H1 (cell line): ENCODE results near the gene KRT35. TPM values are rescaled to one million over a fixed set of nuclear protein-coding genes. Genes with fewer than 3 reads are reported as not detected.

Experiments
- CTCF ChIA-PET: fragments of 300-600 bp; sonication (Branson Sonifier 250); formaldehyde crosslinking; loops from one replicate; lab custom pipeline; 2021; ENCODE audit not compliant: partially characterized antibody; lab: Charles Lee
- POLR2A ChIA-PET: fragments of 300-600 bp; sonication (Branson Sonifier 250); formaldehyde crosslinking; loops from one replicate; lab custom pipeline; 2021; ENCODE audit warnings: inconsistent platforms; ENCODE audit not compliant: partially characterized antibody; lab: Charles Lee
- DNase-seq, 2 experiments: peaks; one replicate each; pipeline versions ENCODE4 v3.0.0 to v3.0.0-alpha.2; 2010 to 2022; ENCODE audit warnings: low spot score in 2 of 2, low read depth in 1 of 2, mixed read lengths in 1 of 2
- FAIRE-seq: peaks from 2 replicates; lab custom pipeline; 2011; peaks lifted over from hg19 to GRCh38; lab: Jason Lieb, UNC
- H2AFZ ChIP-seq: 2 replicates; pipeline ENCODE4 v1.8.1; 2012; ENCODE audit warnings: low read length, inconsistent platforms
- H2AK5ac ChIP-seq: 2 replicates; pipeline ENCODE4 v1.6.1; 2013; ENCODE audit warnings: low read depth, low read length
- H2BK120ac ChIP-seq: replicated peaks from 2 replicates; pipeline ENCODE3; 2013; ENCODE audit warnings: low read depth, low read length, inconsistent platforms
- H2BK12ac ChIP-seq: 2 replicates; pipeline ENCODE4 v1.6.1; 2013; ENCODE audit warnings: low read depth, low read length
- H2BK15ac ChIP-seq: 2 replicates; pipeline ENCODE4 v1.6.1; 2013; ENCODE audit warnings: low read length
- H2BK20ac ChIP-seq: 2 replicates; pipeline ENCODE4 v1.6.1; 2013; ENCODE audit warnings: low read length
- H2BK5ac ChIP-seq: 2 replicates; pipeline ENCODE4 v1.6.1; 2013; ENCODE audit warnings: low read depth, low read length
- H3K14ac ChIP-seq: 2 replicates; pipeline ENCODE4 v1.6.1; 2013; ENCODE audit warnings: inconsistent platforms; ENCODE audit not compliant: insufficient read length
- H3K18ac ChIP-seq: 2 replicates; pipeline ENCODE4 v1.6.1; 2013; ENCODE audit warnings: low read length; ENCODE audit errors: extremely low read depth
- H3K23ac ChIP-seq: 2 replicates; pipeline ENCODE4 v1.6.1; 2013; ENCODE audit warnings: inconsistent platforms; ENCODE audit not compliant: insufficient read length
- H3K23me2 ChIP-seq: 2 replicates; pipeline ENCODE4 v1.6.1; 2013; ENCODE audit warnings: low read depth, low read length
- H3K27ac ChIP-seq: 2 replicates; pipeline ENCODE4 v1.6.1; 2011; ENCODE audit warnings: low read depth, low read length, inconsistent platforms
- H3K27me3 ChIP-seq, 4 experiments: replicated peaks in 1 of 4; 1 replicate in 1 of 4; 2 replicates in 3 of 4; pipeline versions ENCODE4 v1.6.1 to v1.8.1; 2011 to 2013; ENCODE audit warnings: low read length in 3 of 4, mild to moderate bottlenecking in 3 of 4, inconsistent platforms in 2 of 4, mixed read lengths in 2 of 4, moderate library complexity in 1 of 4; ENCODE audit not compliant: control insufficient read depth in 3 of 4, insufficient read depth in 3 of 4; ENCODE audit errors: extremely low read depth in 1 of 4
- H3K36me3 ChIP-seq, 4 experiments: 2 replicates each; pipeline versions ENCODE4 v1.6.1 to v1.8.1; 2011 to 2013; ENCODE audit warnings: mild to moderate bottlenecking in 4 of 4, low read length in 3 of 4, moderate library complexity in 2 of 4, control low read depth in 1 of 4, inconsistent platforms in 1 of 4; ENCODE audit not compliant: insufficient read depth in 4 of 4, control insufficient read depth in 2 of 4
- H3K4ac ChIP-seq: replicated peaks from 2 replicates; pipeline ENCODE3; 2013; ENCODE audit warnings: low read length, low read depth, mixed read lengths, inconsistent platforms; ENCODE audit not compliant: insufficient read length
- H3K4me1 ChIP-seq, 4 experiments: replicated peaks in 1 of 4; 1 replicate in 1 of 4; 2 replicates in 3 of 4; pipeline versions ENCODE4 v1.6.1 to v1.8.1; 2011 to 2013; ENCODE audit warnings: low read length in 3 of 4, inconsistent platforms in 2 of 4, mixed read lengths in 1 of 4; ENCODE audit not compliant: insufficient read depth in 4 of 4, control insufficient read depth in 3 of 4
- H3K4me2 ChIP-seq, 2 experiments: 2 replicates each; pipeline versions ENCODE4 v1.6.1 to v1.8.1; 2011 to 2013; ENCODE audit warnings: low read depth in 2 of 2, low read length in 2 of 2, control low read depth in 1 of 2, inconsistent platforms in 1 of 2, mild to moderate bottlenecking in 1 of 2; ENCODE audit not compliant: insufficient read depth in 1 of 2
- H3K4me3 ChIP-seq, 4 experiments: fragments of 200-600, 300-600 bp in 1 of 4; sonication (generic), shearing (Covaris generic), sonication (Bioruptor Twin) in 1 of 4; 2 replicates each; pipeline versions ENCODE4 v1.5.1 to v1.8.1; 2011 to 2016; ENCODE audit warnings: low read length in 4 of 4, low read depth in 3 of 4, control low read depth in 2 of 4, inconsistent platforms in 2 of 4, mild to moderate bottlenecking in 2 of 4, mixed read lengths in 1 of 4, moderate library complexity in 1 of 4; ENCODE audit not compliant: insufficient read depth in 2 of 4; ENCODE audit errors: extremely low read depth in 1 of 4
- H3K56ac ChIP-seq: replicated peaks from 2 replicates; pipeline ENCODE3; 2013; ENCODE audit warnings: low read depth, mild to moderate bottlenecking, mixed read lengths, low read length, inconsistent platforms; ENCODE audit not compliant: insufficient read length
- H3K79me1 ChIP-seq: 2 replicates; pipeline ENCODE4 v1.6.1; 2013; ENCODE audit warnings: low read depth, low read length, control low read depth
- H3K79me2 ChIP-seq, 2 experiments: 2 replicates each; pipeline versions ENCODE4 v1.6.1 to v1.8.1; 2012 to 2013; ENCODE audit warnings: low read length in 2 of 2, mild to moderate bottlenecking in 2 of 2, inconsistent platforms in 1 of 2; ENCODE audit not compliant: insufficient read depth in 2 of 2, control insufficient read depth in 1 of 2
- H3K9ac ChIP-seq, 4 experiments: replicated peaks in 1 of 4; 1 replicate in 1 of 4; 2 replicates in 3 of 4; pipeline versions ENCODE4 v1.6.1 to v1.8.1; 2011 to 2013; ENCODE audit warnings: low read depth in 3 of 4, low read length in 3 of 4, control low read depth in 2 of 4, mild to moderate bottlenecking in 2 of 4, moderate library complexity in 2 of 4, inconsistent platforms in 1 of 4; ENCODE audit errors: extremely low read depth in 1 of 4
- H3K9me3 ChIP-seq, 2 experiments: 2 replicates each; pipeline versions ENCODE4 v1.6.1 to v1.8.1; 2012 to 2013; ENCODE audit warnings: mild to moderate bottlenecking in 2 of 2, moderate library complexity in 2 of 2, control low read depth in 1 of 2, inconsistent platforms in 1 of 2, low read depth in 1 of 2, low read length in 1 of 2, mixed read lengths in 1 of 2; ENCODE audit not compliant: insufficient read depth in 2 of 2
- H4K20me1 ChIP-seq, 2 experiments: replicated peaks in 1 of 2; 2 replicates each; pipeline versions ENCODE3 to v1.8.1; 2011 to 2013; ENCODE audit warnings: inconsistent platforms in 2 of 2, low read length in 2 of 2, mild to moderate bottlenecking in 1 of 2; ENCODE audit not compliant: insufficient read depth in 2 of 2, control insufficient read depth in 1 of 2
- H4K5ac ChIP-seq: 2 replicates; pipeline ENCODE4 v1.6.1; 2013; ENCODE audit warnings: low read length, low read depth, mixed read lengths, inconsistent platforms; ENCODE audit not compliant: insufficient read length
- H4K8ac ChIP-seq: 2 replicates; pipeline ENCODE4 v1.8.0; 2013; ENCODE audit warnings: mild to moderate bottlenecking, moderate library complexity, low read length, inconsistent platforms; ENCODE audit not compliant: insufficient read depth; ENCODE audit errors: extremely low read depth
- H4K91ac ChIP-seq: replicated peaks from 2 replicates; pipeline ENCODE3; 2013; ENCODE audit warnings: low read length, mixed read lengths, inconsistent platforms; ENCODE audit not compliant: insufficient read length
- CREB1 ChIP-seq: IDR thresholded peaks from 2 replicates; pipeline ENCODE4 v1.6.1; 2012; ENCODE audit warnings: inconsistent platforms
- EP300 ChIP-seq, 2 experiments: IDR thresholded peaks; 1 replicate in 1 of 2; 2 replicates in 1 of 2; pipeline ENCODE4 v1.6.1; 2011 to 2012; ENCODE audit warnings: low read depth in 2 of 2, low read length in 2 of 2, mild to moderate bottlenecking in 2 of 2, borderline replicate concordance in 1 of 2, inconsistent platforms in 1 of 2, moderate library complexity in 1 of 2
- EZH2 ChIP-seq: fragments of 200-600 bp; sonication (generic); IDR thresholded peaks from 2 replicates; pipeline ENCODE4 v1.7.1; 2012; ENCODE audit warnings: low read depth, mild to moderate bottlenecking, moderate library complexity, low read length, inconsistent platforms; ENCODE audit not compliant: severe bottlenecking
- FOSL1 ChIP-seq: IDR thresholded peaks from 2 replicates; pipeline ENCODE4 v1.6.1; 2011; ENCODE audit warnings: mild to moderate bottlenecking, low read depth, low read length, moderate library complexity; ENCODE audit not compliant: insufficient read depth
- HDAC6 ChIP-seq: IDR thresholded peaks from one replicate; pipeline ENCODE4 v1.7.1; 2012; ENCODE audit warnings: low read depth, mild to moderate bottlenecking, inconsistent platforms, low read length, moderate library complexity
- JUN ChIP-seq: IDR thresholded peaks from 2 replicates; pipeline ENCODE4 v1.6.1; 2011; ENCODE audit warnings: low read depth, mild to moderate bottlenecking, improper control_type of control experiment, low read length
- JUND ChIP-seq: IDR thresholded peaks from 2 replicates; pipeline ENCODE4 v1.6.1; 2011; ENCODE audit warnings: mild to moderate bottlenecking, improper control_type of control experiment, low read length
- KDM1A ChIP-seq: fragments of 200-600, 300-600 bp; sonication (generic); IDR thresholded peaks from 2 replicates; pipeline ENCODE4 v1.7.1; 2016; ENCODE audit warnings: mild to moderate bottlenecking, low read length, borderline replicate concordance
- KDM4A ChIP-seq: IDR thresholded peaks from one replicate; pipeline ENCODE4 v1.7.1; 2012; ENCODE audit warnings: low read depth, mild to moderate bottlenecking, moderate library complexity, low read length, inconsistent platforms; ENCODE audit not compliant: severe bottlenecking
- MAFK ChIP-seq: IDR thresholded peaks from 2 replicates; pipeline ENCODE4 v1.6.1; 2012; ENCODE audit warnings: low read depth, mild to moderate bottlenecking, improper control_type of control experiment, low read length
- POLR2AphosphoS5 ChIP-seq: IDR thresholded peaks from 2 replicates; pipeline ENCODE4 v1.6.1; 2011; ENCODE audit warnings: low read depth, low read length
- POU5F1 ChIP-seq: IDR thresholded peaks from 2 replicates; pipeline ENCODE4 v1.6.1; 2011; ENCODE audit warnings: low read depth, mild to moderate bottlenecking, low read length, moderate library complexity
- RAD21 ChIP-seq, 2 experiments: IDR thresholded peaks in 1 of 2; conservative IDR thresholded peaks in 1 of 2; 2 replicates each; pipeline ENCODE4 v1.6.1; 2011; ENCODE audit warnings: low read depth in 2 of 2, low read length in 2 of 2, improper control_type of control experiment in 1 of 2, inconsistent platforms in 1 of 2, mild to moderate bottlenecking in 1 of 2, moderate library complexity in 1 of 2
- SIX5 ChIP-seq: IDR thresholded peaks from 2 replicates; pipeline ENCODE4 v1.6.1; 2011; ENCODE audit warnings: mild to moderate bottlenecking, low read depth, low read length
- TCF12 ChIP-seq: IDR thresholded peaks from 2 replicates; pipeline ENCODE4 v1.6.1; 2011; ENCODE audit warnings: low read depth, mild to moderate bottlenecking, low read length
- WGBS, 2 experiments: shearing (Covaris generic) in 1 of 2; methylation state at CpG; one replicate each; pipeline versions ENCODE4 v1.1.6 to v1.1.7; 2013 to 2015; ENCODE audit warnings: low lambda C conversion rate in 2 of 2, mixed read lengths in 2 of 2, inconsistent platforms in 1 of 2, low coverage in 1 of 2, missing lambda C conversion rate in 1 of 2; ENCODE audit not compliant: insufficient replicate concordance in 2 of 2, insufficient coverage in 1 of 2, insufficient read length in 1 of 2; ENCODE audit errors: extremely low coverage in 1 of 2, missing lambda C conversion rate in 1 of 2; 5-methylcytosine and 5-hydroxymethylcytosine counted together
- polyA plus RNA-seq, 7 experiments: library from polyadenylated mRNA; depleted of rRNA in 3 of 7; stranded (reverse) in 5 of 7; unstranded in 2 of 7; fragments of >200 nt in 5 of 7; fragments of 200-250 nt in 2 of 7; gene quantifications; 1 replicate in 5 of 7; 2 replicates in 1 of 7; 4 replicates in 1 of 7; pipeline versions ENCODE4 v1.2.1 to v1.2.3, GENCODE V29; 2011 to 2013; ENCODE audit warnings: missing spikeins in 2 of 7, mixed read lengths in 2 of 7
- total RNA-seq: library from RNA; stranded (reverse); fragmentation: NEBNext Ultra II Directional; extraction: Animal tissue kit (Norgen Biotek cat#: 25700); gene quantifications from 2 replicates; pipeline ENCODE4 v1.2.1, GENCODE V29; 2021

Gene KRT35
- total and polyA plus RNA-seq, 2 of the 8 experiments (the other 6 are each of a cell fraction or from before 2014, with no cell fraction given): not detected

DNA sequence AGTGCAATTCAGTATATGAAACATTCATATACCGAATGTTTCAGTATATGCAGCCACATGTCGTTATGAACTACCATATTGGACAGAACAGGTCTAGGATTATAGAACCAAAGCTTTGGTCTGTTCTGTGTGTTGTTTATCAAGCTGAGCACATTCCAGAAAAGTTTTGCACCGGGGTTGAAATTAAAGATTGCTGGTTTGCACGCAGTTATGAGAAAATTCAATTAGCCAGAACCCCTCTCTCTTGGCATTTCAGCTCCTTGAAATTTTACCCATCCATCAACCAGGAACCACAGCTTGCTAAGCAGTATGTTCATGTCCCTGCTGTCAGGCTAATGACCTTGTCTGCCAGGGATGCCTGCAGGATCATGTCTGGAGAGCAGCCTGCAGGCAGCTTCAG, 23.3 kb downstream of the KRT35 start:
- Histone ChIP-seq H4K8ac (no peak overlapping the region), H2AFZ (no peak overlapping the region), H4K5ac (no peak overlapping the region), H3K79me2 (no peaks in the 10 kb centered on the region), H2BK120ac (no peak overlapping the region), H3K23me2 (no peaks in the 10 kb centered on the region), H2BK5ac (no peak overlapping the region), H3K4me3 (no peak overlapping the region), H2BK15ac (no peak overlapping the region), H4K20me1 (no peaks in the 10 kb centered on the region), H3K27me3 (no peaks in the 10 kb centered on the region), H2BK20ac (no peak overlapping the region), H3K4ac (no peak overlapping the region), H3K36me3 (no peaks in the 10 kb centered on the region), H3K18ac (no peak overlapping the region), H2BK12ac (no peak overlapping the region), H3K79me1 (no peaks in the 10 kb centered on the region), H4K91ac (no peak overlapping the region), H3K9me3 (no peaks in the 10 kb centered on the region), H3K9ac (no peak overlapping the region), H3K56ac (no peak overlapping the region), H3K23ac (no peak overlapping the region), H2AK5ac (no peak overlapping the region), H3K14ac (no peak overlapping the region), H3K4me1 (no peaks in the 10 kb centered on the region), H3K27ac (no peak overlapping the region), H3K4me2 (no peak overlapping the region)
- WGBS, 2 experiments: 84% methylated on average over 4 of the region's 4 CpGs; no CpG with 5 or more reads in 1 of the 2 experiments
- ChIA-PET POLR2A (no interaction called here), CTCF (interaction anchor here (1.2 to 3.6 kb wide), 8 partner anchors 10 to 596 kb away, joined by 3 to 15 read pairs (median 5); no protein-coding TSS in a partner anchor)
- TF ChIP-seq MAFK (no peak), KDM1A (no peak), EZH2 (no peak), SIX5 (no peak), JUN (no peak), EP300 (IDR thresholded peaks at IDR 0.05; ENCODE audit: borderline replicate concordance in 1 of 2, low read depth in 2 of 2, low read length in 2 of 2) (no peak), CREB1 (no peak), POLR2AphosphoS5 (no peak), FOSL1 (no peak), TCF12 (no peak), KDM4A (no peak), RAD21 (IDR thresholded peaks at IDR 0.05 in 1 of 2, conservative IDR thresholded peaks at IDR 0.05 in 1 of 2; ENCODE audit: low read depth in 2 of 2, low read length in 2 of 2) (no peak), HDAC6 (no peak), JUND (no peak), POU5F1 (no peak)
- FAIRE-seq (no peak), DNase-seq (no peak)
